ENCODE measurements around the gene UBE2J1.
A peak's percentile ranks its signal among the peaks of the same experiment; 100 is the strongest.

Gene UBE2J1

GRCh38 chr6:89302936-89303335, 49.6 kb downstream of the UBE2J1 start:
- TF ChIP-seq FOXA1 (IDR thresholded peaks at IDR 0.05) (no peak), FOXK2 (IDR thresholded peaks at IDR 0.05) (no peak), NFRKB (IDR thresholded peaks at IDR 0.05) (no peak), TARDBP (IDR thresholded peaks at IDR 0.05) (no peak), HDGF (IDR thresholded peaks at IDR 0.05; ENCODE audit: borderline replicate concordance) (no peak), L3MBTL2 (conservative IDR thresholded peaks at IDR 0.05) (no peak), LEF1 (IDR thresholded peaks at IDR 0.05; ENCODE audit: borderline replicate concordance) (no peak), ZNF384 (IDR thresholded peaks at IDR 0.05) (no peak), SP1 (IDR thresholded peaks at IDR 0.05) (no peak), ARNT (IDR thresholded peaks at IDR 0.05) (no peak), PKNOX1 (IDR thresholded peaks at IDR 0.05) (no peak), FOXM1 (IDR thresholded peaks at IDR 0.05; ENCODE audit: borderline replicate concordance) (no peak), BHLHE40 (IDR thresholded peaks at IDR 0.05; ENCODE audit: borderline replicate concordance) (no peak), CTBP1 (IDR thresholded peaks at IDR 0.05; ENCODE audit: borderline replicate concordance) (no peak), SUZ12 (IDR thresholded peaks at IDR 0.05) (no peak), ELF4 (IDR thresholded peaks at IDR 0.05) (no peak)
- no peak for DNase-seq (ENCODE audit: extremely low spot score)
- ChIA-PET CTCF (no interaction called here), POLR2A (no interaction called here)

DNA sequence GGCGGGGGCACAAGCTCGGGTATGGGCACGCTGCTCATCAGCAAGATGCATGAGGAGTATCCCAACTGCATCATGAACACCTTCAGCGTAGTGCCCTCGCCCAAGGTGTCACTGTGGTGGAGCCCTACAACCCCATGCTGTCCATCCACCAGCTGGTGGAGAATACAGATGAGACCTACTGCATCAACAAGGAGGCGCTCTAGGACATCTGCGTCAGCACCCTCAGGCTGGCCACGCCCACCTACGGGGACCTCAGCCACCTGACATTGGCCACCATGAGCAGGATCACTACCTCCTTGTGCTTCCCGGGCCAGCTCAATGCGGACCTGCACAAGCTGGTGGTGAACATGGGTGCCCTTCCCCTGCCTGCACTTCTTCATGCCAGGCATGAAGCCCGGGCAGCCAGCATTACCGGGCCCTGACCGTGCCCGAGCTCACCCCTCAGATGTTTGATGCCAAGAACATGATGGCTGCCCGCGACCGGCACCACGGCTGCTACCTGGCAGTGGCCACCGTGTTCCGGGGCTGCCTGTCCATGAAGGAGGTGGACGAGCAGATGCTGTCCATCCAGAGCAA, 50.2 kb downstream of the UBE2J1 start:
- TF ChIP-seq ZNF384 (IDR thresholded peaks at IDR 0.05) (no peak), LEF1 (IDR thresholded peaks at IDR 0.05; ENCODE audit: borderline replicate concordance) (no peak), HDGF (IDR thresholded peaks at IDR 0.05; ENCODE audit: borderline replicate concordance) (no peak), SUZ12 (IDR thresholded peaks at IDR 0.05) (no peak), BHLHE40 (IDR thresholded peaks at IDR 0.05; ENCODE audit: borderline replicate concordance) (no peak), NFRKB (IDR thresholded peaks at IDR 0.05) (no peak), FOXA1 (IDR thresholded peaks at IDR 0.05) (no peak), L3MBTL2 (conservative IDR thresholded peaks at IDR 0.05) (no peak), CTBP1 (IDR thresholded peaks at IDR 0.05; ENCODE audit: borderline replicate concordance) (no peak), SP1 (IDR thresholded peaks at IDR 0.05) (no peak)

DNA sequence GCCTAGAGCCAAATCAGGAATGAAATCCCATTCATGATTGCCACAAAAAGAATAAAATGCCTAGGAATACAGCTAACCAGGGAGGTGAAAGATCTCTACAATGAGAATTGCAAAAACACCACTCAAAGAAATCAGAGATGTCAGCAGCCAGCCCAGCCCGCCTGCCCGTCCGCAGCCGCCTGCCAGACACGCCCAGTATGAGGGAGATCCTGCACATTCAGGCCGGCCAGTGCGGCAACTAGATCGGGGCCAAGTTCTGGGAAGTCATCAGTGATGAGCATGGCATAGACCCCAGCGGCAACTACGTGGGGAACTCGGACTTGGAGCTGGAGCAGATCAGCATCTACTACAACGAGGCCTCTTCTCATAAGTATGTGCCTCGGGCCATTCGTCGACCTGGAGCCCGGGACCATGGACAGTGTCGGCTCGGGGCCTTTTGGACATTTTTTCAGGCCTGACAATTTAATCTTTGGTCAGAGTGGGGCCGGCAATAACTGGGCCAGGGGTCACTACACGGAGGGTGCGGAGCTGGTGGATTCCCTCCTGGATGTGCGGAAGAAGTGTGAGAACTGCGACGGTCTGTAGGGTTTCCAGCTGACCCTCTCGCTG, 50.8 kb downstream of the UBE2J1 start:
- TF ChIP-seq ARNT (IDR thresholded peaks at IDR 0.05): no peak
- no peak for TF ChIP-seq ELF4 (IDR thresholded peaks at IDR 0.05)
- TF ChIP-seq TARDBP (IDR thresholded peaks at IDR 0.05): no peak
- no peak for TF ChIP-seq FOXA1 (IDR thresholded peaks at IDR 0.05)
- DNase-seq (ENCODE audit: extremely low spot score): no peak
- POLR2A ChIA-PET: no interaction called here
- CTCF ChIA-PET: interaction anchor here (1.0 kb wide), 1 partner anchor 318 kb away, joined by 3 read pairs; no protein-coding TSS in a partner anchor

More for the DNA sequence above, 50.2 kb downstream of the UBE2J1 start:
- ChIA-PET CTCF (interaction anchor here (1.0 kb wide), 1 partner anchor 319 kb away, joined by 3 read pairs; no protein-coding TSS in a partner anchor), POLR2A (no interaction called here)
- DNase-seq (ENCODE audit: extremely low spot score): no peak

DNA sequence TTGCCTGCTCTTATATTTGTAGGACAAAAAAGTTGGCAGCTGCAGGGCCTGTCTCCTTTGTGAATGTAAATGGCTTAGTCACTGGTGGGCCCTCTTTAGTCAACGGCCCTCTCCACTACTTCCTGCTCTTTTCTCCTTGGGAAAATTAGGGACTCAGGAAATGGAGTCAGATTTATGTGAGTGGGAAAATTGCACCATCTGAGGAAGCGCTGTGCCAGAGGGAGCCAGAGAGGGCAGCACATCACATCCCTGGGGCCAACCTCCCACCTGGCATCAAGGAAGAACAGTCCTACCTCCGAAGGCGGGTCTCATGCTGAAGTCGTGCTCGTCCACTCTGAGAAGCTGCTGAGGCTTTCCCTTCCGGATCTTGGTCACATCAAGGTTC, 53.1 kb downstream of the UBE2J1 start:
- POLR2A ChIA-PET: no interaction called here

DNA sequence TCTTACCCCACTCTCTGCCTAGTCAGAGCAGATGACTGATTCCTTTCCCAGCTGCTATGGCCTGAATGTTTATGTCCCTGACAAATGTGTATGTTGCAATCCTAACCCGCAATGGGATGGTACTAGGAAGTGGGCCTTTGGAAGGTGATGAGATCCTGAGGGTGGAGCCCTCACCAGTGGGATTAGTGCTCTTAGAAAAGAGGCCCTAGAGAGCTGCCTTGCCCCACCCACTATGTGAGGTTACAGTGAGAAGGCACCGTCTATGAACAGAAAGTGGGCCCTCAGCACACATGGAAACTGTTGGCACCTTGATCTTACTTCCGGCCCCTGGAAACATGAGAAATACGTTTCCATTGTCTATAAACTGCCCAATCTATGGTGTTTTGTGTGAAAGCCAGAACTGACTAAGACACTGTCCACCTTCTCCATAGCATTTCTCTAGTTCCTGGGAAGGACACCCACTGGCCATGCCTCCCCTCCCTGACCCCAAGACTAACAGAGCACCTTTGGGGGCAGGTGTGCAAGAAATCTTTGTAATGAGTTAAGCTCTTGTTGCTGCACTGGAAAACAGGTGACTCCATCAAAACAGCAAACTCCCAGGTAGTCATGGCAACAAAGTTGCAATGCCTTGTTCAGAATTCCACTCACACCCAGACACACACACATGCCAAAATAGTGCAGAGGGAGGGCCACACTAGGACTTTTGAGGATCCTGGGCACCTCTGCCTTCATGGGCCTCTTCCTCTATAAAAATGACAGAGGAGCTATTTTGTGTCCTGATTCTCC, 53.6 kb downstream of the UBE2J1 start:
- TF ChIP-seq CTBP1 (IDR thresholded peaks at IDR 0.05; ENCODE audit: borderline replicate concordance) (no peak), FOXA1 (IDR thresholded peaks at IDR 0.05) (no peak), SP1 (IDR thresholded peaks at IDR 0.05) (no peak), LEF1 (IDR thresholded peaks at IDR 0.05; ENCODE audit: borderline replicate concordance) (no peak), PKNOX1 (IDR thresholded peaks at IDR 0.05) (no peak), FOXM1 (IDR thresholded peaks at IDR 0.05; ENCODE audit: borderline replicate concordance) (no peak), HDGF (IDR thresholded peaks at IDR 0.05; ENCODE audit: borderline replicate concordance) (no peak), TARDBP (IDR thresholded peaks at IDR 0.05) (no peak), FOXK2 (IDR thresholded peaks at IDR 0.05) (no peak), ELF4 (IDR thresholded peaks at IDR 0.05) (no peak), L3MBTL2 (conservative IDR thresholded peaks at IDR 0.05) (no peak), ARNT (IDR thresholded peaks at IDR 0.05) (no peak), BHLHE40 (IDR thresholded peaks at IDR 0.05; ENCODE audit: borderline replicate concordance) (no peak), NFRKB (IDR thresholded peaks at IDR 0.05) (no peak), ZNF384 (IDR thresholded peaks at IDR 0.05) (no peak), SUZ12 (IDR thresholded peaks at IDR 0.05) (no peak)
- CTCF ChIA-PET: interaction anchor here (0.7 to 1.6 kb wide), 3 partner anchors 10 to 31 kb away, joined by 3 to 5 read pairs (median 4); no protein-coding TSS in a partner anchor
- POLR2A ChIA-PET: no interaction called here
- DNase-seq (ENCODE audit: extremely low spot score): no peak

More for the DNA sequence above, 53.1 kb downstream of the UBE2J1 start:
- CTCF ChIA-PET: interaction anchor here (0.7 to 1.6 kb wide), 3 partner anchors 10 to 32 kb away, joined by 3 to 5 read pairs (median 4); no protein-coding TSS in a partner anchor
- peak; percentile 36 for DNase-seq (ENCODE audit: extremely low spot score)
- TF ChIP-seq LEF1 (IDR thresholded peaks at IDR 0.05; ENCODE audit: borderline replicate concordance): no peak

- ChIA-PET POLR2A (interaction anchor here (0.7 to 1.4 kb wide), 3 partner anchors 15 to 341 kb away, joined by 3 read pairs; no protein-coding TSS in a partner anchor), CTCF (interaction anchor here (0.9 to 1.6 kb wide), 3 partner anchors 11 to 16 kb away, joined by 3 to 5 read pairs (median 3); no protein-coding TSS in a partner anchor)
- no peak for TF ChIP-seq ELF4 (IDR thresholded peaks at IDR 0.05)
- TF ChIP-seq NFRKB (IDR thresholded peaks at IDR 0.05): no peak
- no peak for DNase-seq (ENCODE audit: extremely low spot score)
Measured at GRCh38 chr6:89297695-89298351, 54.7 kb downstream of the UBE2J1 start.

All from HEK293T (cell line).